NB4 (cell line): Measurements from ENCODE around the gene ZFAND6.

Experiments used
- CTCF ChIP-seq: IDR thresholded peaks from one replicate; pipeline ENCODE4 v1.5.1; 2012; ENCODE audit warnings: low read depth, low read length
- MAX ChIP-seq: IDR thresholded peaks from 2 replicates; pipeline ENCODE4 v1.6.1; 2011; ENCODE audit warnings: low read depth, low read length
- POLR2A ChIP-seq: IDR thresholded peaks from 2 replicates; pipeline ENCODE4 v1.6.1; 2011; ENCODE audit warnings: mild to moderate bottlenecking; ENCODE audit not compliant: insufficient read length; ENCODE audit errors: extremely low read depth

- TF ChIP-seq CTCF (no peak), POLR2A (no peak), MAX (no peak)
These were observed 102.6 kb downstream of the ZFAND6 start for GRCh38 chr15:80162059-80162554.
